Measurements from ENCODE around the gene LRAT.
A peak's percentile ranks its signal among the peaks of the same experiment; 100 is the strongest.

LRAT gene

GRCh38 chr4:154778264-154778663 lies 34.5 kb downstream of the LRAT start:
- no peak for DNase-seq

- DNase-seq: peak in 2 of 3 donors; percentile 4 to 13
These were observed 35.7 kb downstream of the LRAT start for GRCh38 chr4:154779362-154779947.

GRCh38 chr4:154781126-154781982 lies 37.6 kb downstream of the LRAT start, which contains the start of gene RBM46:
TSS of gene RBM46 (plus strand) at chr4:154781272. CDS start at chr4:154796753, 15,481 bp downstream.
- DNase-seq: no peak

GRCh38 chr4:154781983-154782293 lies 38.1 kb downstream of the LRAT start:
- DNase-seq: no peak
